Bronchial epithelial cell (primary cell): ENCODE measurements around the gene ZSWIM6. TPM values are rescaled to one million over a fixed set of nuclear protein-coding genes. Genes with fewer than 3 reads are reported as not detected.

Source experiments
- DNase-seq: peaks from one replicate; pipeline ENCODE4 v3.0.0-alpha.2; 2010; ENCODE audit warnings: low read depth
- FAIRE-seq: peaks from 2 replicates; lab custom pipeline; 2011; peaks lifted over from hg19 to GRCh38; lab: Jason Lieb, UNC
- H3K27me3 ChIP-seq: 2 replicates; pipeline ENCODE4 v1.5.1; 2011; ENCODE audit warnings: low read length; ENCODE audit not compliant: control insufficient read depth, insufficient read depth
- H3K36me3 ChIP-seq: 2 replicates; pipeline ENCODE4 v1.5.1; 2011; ENCODE audit warnings: low read length; ENCODE audit not compliant: control insufficient read depth, insufficient read depth
- H3K4me3 ChIP-seq: 2 replicates; pipeline ENCODE4 v1.5.1; 2011; ENCODE audit warnings: mild to moderate bottlenecking, low read depth, low read length, control low read depth
- CTCF ChIP-seq: IDR thresholded peaks from 2 replicates; pipeline ENCODE4 v1.5.1; 2011; ENCODE audit warnings: mild to moderate bottlenecking, moderate library complexity, low read length, control low read depth, inconsistent platforms; ENCODE audit not compliant: insufficient read depth, severe bottlenecking
- total RNA-seq: library from RNA; depleted of rRNA; stranded (reverse); fragments of >200 nt; gene quantifications from 2 replicates; pipeline ENCODE4 v1.2.1, GENCODE V29; 2014

ZSWIM6 gene
- total RNA-seq, 1 donor from 2014 or later = 5.8 TPM

DNA sequence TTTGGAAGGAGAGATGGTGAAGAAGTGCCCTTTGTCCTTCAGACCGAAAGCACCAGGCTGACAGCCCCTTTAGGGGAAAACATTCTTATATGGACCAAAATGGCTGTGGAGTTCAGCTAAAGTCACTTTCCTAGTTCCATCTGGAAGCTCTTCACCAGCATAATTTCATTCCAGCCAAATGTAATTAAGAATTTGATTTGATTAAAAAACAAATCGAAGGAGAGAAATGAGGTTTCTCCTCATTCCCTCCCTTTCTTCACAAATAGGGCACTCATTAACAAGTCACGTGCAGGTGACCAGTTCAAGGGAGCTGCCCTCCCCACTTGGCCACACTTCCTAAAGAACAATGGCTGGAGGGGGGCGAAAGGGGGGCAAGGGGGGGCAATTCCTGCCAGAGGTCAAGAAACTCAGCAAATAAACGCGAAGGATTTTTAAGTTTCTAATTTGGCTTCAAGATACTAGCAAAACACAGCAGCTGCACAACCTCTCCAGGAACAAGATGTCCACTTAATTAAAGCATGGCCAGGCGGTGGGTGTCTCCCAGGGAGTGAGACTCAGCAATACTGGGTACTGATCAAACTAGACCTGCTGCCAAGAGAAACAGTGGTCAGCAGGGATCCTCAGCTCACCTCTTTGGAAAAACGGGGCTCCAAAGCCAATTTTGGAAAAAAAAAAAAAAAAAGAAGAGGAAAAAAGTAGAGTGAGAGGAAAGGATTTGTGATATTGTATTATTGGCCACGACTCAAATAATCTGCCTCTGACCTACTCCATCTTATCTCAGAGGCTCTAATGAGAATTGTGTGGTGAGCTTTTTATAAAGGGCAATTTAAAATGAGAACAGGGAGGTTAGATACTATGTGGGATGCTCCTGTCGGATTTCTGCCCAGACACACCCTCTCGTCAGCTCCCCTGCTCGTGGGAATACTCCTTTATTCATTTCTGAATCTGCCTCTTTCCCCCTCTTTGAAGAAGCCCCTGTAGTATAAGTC is 254.3 kb downstream of the ZSWIM6 start:
- Histone ChIP-seq H3K4me3 (no peak overlapping the region), H3K27me3 (no peaks in the 10 kb centered on the region), H3K36me3 (no peaks in the 10 kb centered on the region)
- DNase-seq = no peak
- FAIRE-seq = no peak
- TF ChIP-seq CTCF = no peak

DNA sequence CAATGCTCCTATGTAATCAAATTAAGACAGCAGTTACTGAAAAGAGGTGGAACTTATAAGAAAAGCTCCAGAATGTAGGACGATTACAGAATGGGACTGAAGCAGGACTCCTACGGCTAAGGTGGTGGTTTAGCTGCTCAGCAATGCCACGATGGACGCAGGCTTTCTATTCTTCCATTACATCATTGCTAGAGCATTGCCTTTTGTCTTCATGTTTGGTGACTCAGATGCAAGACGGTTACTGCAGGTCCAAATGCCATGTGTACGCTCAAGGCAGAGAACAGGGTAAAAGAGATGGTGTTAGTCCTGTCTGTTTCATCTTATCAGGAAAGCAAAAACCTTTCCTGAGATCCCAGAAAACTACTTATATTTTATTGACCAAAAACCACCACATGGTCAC is 255.1 kb downstream of the ZSWIM6 start:
- Histone ChIP-seq H3K36me3 (no peaks in the 10 kb centered on the region), H3K4me3 (no peak overlapping the region), H3K27me3 (no peaks in the 10 kb centered on the region)
- no peak for DNase-seq
- no peak for FAIRE-seq
- TF ChIP-seq CTCF = no peak

DNA sequence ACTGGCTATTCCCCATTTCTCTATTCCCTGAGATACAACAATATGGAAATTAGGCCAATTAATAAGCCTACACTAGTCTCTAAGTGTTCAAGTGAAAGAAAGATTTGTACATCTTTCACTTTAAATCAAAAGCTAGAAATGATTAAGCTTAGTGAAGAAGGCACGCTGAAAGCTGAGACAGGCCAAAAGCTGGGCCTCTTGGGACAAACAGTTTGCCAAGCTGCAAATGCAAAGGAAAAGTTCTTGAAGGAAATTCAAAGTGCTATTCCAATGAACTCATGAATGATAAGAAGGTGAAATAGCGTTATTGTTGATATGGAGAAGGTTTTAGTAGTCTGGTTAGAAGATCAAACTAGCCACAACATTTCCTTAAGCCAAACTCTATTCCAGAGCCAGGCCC is 256.2 kb downstream of the ZSWIM6 start:
- DNase-seq (no peak), FAIRE-seq (no peak)
- Histone ChIP-seq H3K27me3 (no peaks in the 10 kb centered on the region), H3K36me3 (no peaks in the 10 kb centered on the region), H3K4me3 (no peak overlapping the region)
- no peak for TF ChIP-seq CTCF

DNA sequence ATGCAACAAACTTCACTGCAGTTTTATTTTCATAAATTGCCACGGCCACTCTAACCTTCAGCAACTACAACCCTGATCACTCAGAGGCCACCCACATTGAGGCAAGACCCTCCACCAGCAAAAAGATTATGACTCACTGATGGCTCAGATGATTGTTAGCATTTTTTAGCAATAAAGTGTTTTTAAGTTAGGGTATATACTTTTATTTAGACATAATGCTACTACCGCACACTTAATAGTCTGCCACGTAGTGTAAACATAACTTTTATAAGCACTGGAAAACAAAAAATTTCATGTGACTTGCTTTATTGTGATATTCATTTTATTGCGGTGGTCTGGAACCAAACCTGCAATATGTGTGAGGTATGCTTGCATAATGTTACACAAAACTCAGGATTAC is 257.9 kb downstream of the ZSWIM6 start:
- no peak for FAIRE-seq
- H3K36me3 ChIP-seq = no peaks in the 10 kb centered on the region
- peaks cover 1% of the 10 kb centered on the region for H3K27me3 ChIP-seq
- no peak for DNase-seq
- H3K4me3 ChIP-seq = no peak overlapping the region
- no peak for TF ChIP-seq CTCF

GRCh38 chr5:61590473-61590872 is 258.4 kb downstream of the ZSWIM6 start:
- H3K36me3 ChIP-seq = no peaks in the 10 kb centered on the region
- H3K4me3 ChIP-seq = no peak overlapping the region
- TF ChIP-seq CTCF = no peak
- DNase-seq (no peak), FAIRE-seq (no peak)
- H3K27me3 ChIP-seq = peaks cover 1% of the 10 kb centered on the region
